HG02870 (cell line): ENCODE data around the gene PTGDR2.
"Not testable (repeated sequence)": the region's sequence is repeated elsewhere in the genome, so short reads cannot be mapped to it uniquely, and the experiment has no call there.

Experiments used
- ATAC-seq: cut with Tn5 transposase; IDR thresholded peaks from one replicate; pipeline ENCODE4 v1.9.1; 2021; ENCODE audit warnings: mild to moderate bottlenecking, moderate library complexity; ENCODE audit not compliant: unreplicated experiment

The PTGDR2 gene

GRCh38 chr11:60842668-60843600, 12.8 kb downstream of the PTGDR2 start:
- no peak for ATAC-seq

- peak; percentile 66 for ATAC-seq
These were observed 13.7 kb downstream of the PTGDR2 start, which contains the start of gene CCDC86 for GRCh38 chr11:60841797-60842667. TSS of gene CCDC86 (plus strand) at chr11:60842113. CDS start at chr11:60842125, 12 bp downstream.

DNA sequence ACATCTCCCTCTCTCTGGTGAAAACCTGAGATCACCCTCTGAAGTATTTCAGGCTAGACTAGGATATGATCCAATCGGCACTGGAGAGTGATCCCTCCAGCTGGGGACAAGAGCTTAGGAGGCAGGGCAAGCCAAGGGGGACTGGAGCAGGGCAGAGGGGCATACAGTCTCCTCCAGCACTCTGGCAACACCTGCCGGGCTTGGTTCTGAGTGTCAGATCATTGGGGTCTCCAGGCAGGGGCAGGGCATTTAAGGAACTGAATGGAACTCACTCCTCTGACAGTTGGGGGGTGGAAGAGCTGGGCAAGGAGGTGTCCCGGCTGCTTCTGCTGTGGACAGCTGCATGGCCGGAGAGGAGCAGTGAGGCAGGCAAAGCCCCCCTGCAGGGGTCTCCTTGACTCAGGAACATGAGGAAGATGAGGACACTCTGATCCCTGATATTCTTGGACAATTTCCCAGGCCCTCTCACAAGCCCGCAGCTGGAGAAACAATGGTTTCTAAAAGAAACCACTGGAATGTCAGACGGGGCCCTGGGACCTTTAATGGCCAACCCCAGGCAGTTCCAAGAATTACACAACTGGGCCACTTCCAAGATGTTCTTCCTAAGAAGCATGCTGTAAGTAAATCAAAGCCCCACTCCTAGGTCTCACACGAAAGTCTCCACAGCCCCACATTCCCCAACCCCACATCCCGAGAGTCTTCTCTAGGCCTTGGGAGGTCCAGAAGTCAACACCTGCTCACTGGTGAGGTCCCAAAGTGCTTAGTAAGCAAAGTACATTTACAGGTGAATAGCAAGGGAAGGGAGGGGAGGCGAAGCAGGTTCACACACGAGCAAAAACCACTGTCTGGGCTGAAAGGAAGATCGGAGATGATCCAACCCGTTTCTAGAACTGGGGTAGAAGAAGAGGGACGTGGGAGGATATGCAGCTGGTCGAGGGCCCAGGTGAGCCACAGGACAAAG, 15.0 kb downstream of the PTGDR2 start:
- no peak for ATAC-seq

DNA sequence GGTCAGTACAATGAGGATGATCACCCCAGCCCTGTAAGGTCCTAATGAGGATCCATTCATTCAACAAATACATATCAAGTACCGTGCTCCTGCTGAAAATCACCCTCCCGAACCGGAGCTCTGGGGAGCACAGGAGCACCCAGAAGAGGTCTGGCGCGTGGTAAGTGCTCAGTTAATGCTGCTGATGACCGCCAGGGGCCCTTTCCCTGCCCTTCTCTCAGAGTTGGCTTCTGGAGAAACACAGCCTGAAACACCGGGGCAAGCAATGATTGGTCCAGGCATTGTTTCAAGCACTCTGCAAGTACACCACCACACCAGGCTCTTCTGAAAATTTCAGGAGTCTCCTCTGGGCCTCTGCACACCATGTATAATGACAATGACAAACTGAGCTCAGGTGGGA, 17.6 kb downstream of the PTGDR2 start:
- no peak for ATAC-seq

DNA sequence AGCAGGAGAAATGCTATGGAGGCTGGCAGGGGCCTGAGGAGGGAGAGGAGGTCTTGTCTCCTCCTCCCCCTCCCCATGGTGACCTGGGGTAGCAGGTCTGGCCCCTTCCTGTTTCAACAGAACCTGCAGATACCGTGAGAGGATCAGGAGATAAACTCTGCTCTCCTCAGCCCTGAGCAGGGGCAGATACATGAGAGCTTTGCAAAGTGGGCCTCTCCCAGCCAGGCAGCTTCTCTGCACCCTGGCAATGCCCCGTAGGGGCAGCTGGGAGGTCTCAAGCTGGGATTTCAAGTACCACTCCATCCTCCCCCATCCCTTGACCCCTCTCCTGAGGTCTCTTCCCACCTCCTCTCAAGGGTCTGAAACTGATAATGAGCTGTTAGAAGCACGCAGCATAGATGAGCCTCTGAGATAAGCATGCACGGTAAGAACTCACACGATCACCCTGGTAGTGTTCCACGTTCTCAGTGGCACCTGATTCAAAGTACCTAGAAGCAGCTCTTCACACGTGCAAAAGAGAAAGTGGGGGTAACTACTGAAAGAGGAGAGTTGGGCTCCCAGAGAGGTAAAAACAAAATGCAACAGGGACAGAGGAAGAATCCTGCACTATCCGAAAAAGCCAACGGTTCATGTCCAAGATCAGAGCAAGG, 18.8 kb downstream of the PTGDR2 start:
- ATAC-seq = no peak

- ATAC-seq = no peak
These were observed 20.3 kb downstream of the PTGDR2 start for GRCh38 chr11:60835534-60835846.

- no peak for ATAC-seq
These were observed 20.8 kb downstream of the PTGDR2 start for GRCh38 chr11:60834742-60835533.

DNA sequence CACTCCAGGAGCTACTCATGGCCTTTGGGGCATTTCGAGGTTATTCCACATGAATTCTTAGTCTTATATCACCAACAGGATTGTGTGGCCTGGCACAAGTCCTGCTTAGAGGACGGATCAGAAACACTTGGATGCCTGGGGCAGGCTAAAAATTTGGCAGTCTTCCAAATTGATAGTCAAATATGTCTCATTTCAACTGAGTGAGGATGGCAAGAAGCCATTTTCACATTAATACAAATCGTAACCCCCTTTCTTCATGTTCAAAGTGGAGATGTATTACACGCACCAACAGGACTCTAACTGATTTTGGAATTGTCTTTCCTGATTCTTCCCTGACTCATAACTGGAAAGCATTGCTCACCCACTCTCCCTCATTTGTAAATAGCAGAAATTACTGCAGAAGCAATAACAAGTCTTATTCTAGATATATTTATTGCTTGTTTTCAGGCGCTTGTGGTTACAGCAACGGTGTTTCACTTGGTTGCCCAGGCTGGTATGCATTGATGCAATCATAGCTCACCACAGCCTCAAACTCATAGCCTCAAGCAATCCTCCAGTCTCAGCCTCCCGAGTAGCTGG, 24.2 kb downstream of the PTGDR2 start:
- no peak for ATAC-seq

DNA sequence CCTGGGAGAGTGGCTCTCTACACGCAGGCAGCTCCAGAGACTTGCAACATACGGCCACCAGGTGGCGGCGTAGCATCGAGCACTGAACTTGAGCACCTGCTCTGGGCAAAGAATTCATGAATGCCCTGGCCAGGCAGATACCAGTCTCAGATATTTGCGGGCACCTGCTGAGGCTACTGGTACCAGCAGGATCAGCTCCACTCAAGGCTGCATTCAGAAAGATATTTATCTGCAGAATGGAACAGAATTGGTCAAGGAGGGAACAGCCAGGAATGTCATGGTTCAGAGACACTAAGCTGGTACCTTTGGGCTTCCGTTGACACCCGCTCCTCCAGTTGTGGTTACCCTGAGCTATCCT, 24.6 kb downstream of the PTGDR2 start:
- ATAC-seq = no peak

DNA sequence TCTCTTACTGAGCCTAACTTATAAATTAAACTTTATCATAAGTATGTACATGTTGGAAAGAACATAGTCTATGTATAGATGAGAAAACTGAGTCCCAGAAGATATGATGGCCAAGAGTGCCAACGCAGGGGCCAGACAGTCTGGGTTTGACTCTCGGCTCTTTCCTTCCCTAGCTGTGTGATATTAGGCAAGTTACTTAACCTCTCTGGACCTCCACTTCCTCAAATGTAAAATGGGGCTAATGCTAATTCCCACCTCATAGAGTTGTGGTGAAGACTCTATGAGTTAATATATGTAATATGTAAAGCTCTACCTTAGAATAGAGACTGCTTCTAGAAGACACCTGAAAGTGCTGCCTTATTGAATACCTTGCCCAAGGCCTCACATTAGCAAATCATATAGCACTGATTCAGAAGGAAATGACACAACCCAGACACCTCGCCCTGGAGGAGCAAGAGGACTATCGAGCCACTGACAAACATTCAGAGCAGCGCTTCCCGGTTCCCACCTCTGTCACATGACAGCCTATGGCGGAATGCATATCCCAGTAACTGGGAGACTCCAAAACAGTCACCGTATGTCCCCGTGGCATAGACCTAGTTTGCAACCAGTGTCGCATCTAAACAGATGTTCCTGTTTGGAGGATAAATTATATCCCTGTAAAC, 25.1 kb downstream of the PTGDR2 start:
- ATAC-seq = no peak

- no peak for ATAC-seq
These were observed 30.0 kb downstream of the PTGDR2 start for GRCh38 chr11:60825790-60826189.

GRCh38 chr11:60825118-60825517, 30.6 kb downstream of the PTGDR2 start:
- no peak for ATAC-seq

DNA sequence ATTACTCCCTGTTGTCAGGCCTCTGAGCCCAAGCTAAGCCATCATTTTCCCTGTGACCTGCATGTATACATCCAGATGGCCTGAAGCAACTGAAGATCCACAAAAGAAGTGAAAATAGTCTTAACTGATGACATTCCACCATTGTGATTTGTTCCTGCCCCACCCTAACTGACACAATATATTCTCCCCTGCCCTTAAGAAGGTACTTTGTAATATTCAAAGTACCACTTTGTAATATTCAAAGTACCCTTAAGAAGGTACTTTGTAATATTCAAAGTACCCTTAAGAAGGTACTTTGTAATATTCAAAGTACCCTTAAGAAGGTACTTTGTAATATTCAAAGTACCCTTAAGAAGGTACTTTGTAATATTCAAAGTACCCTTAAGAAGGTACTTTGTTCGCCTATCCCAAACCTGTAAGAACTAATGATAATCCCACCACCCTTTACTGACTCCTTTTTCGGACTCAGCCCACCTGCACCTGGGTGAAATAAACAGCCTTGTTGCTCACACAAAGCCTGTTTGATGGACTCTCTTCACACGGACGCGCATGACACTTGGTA, 31.9 kb downstream of the PTGDR2 start:
- not testable (repeated sequence) for ATAC-seq

DNA sequence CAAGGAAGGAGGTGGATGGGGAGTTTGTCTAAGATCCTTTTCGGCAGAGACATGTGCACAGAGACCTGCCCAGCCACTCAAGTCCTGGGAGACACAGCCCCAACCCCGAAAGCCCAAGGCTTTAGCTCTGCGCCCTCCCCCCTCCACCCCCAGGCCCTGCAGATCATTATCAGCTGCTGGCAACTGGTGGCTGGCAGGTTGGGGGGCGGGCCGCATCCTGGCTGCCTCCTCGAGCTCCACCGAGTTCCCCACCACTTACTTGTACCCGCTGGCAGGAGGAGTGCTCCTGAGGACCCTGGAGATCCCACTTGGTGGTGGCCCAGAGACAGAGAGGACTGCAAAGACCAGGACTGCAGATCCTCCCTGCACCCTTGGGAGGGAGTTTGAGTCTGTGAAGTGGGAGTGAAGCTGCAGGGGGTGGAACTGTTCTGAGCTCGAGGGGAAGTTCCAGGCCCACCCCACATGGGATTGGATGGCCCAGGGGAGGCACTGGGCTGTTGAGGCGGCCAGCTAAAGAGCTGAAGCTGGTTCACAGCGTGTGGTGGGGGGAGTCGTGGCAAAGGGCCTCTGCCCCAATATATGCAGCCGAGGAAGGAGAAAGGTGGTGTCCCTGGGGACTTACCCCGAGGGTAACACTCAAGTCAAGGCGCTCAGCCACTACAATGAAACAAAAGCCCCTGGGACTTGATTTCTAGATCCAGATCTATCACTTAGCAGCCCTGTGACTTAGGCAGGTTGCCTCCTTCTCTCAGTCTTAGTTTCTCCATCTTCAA, 33.7 kb downstream of the PTGDR2 start:
- ATAC-seq = no peak

DNA sequence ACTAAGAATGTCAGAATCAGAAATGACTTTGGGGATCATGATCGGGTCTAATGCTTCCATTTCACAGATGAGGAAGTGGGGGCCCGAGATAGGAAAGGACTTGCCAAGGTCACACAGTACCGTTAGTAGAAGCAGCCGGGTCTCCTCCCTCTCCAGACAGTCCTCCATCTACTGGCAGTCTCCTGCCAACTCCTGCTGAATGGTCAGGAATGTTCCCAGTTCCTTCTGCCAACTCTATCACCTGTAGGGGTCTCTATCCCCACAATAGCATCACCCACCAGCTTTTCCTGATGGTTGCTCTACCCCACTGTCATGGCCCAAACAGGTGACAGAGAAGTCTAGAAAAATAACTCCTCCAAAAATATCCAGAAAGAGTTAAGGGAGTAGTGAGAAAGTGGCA, 37.7 kb downstream of the PTGDR2 start:
- ATAC-seq = no peak

DNA sequence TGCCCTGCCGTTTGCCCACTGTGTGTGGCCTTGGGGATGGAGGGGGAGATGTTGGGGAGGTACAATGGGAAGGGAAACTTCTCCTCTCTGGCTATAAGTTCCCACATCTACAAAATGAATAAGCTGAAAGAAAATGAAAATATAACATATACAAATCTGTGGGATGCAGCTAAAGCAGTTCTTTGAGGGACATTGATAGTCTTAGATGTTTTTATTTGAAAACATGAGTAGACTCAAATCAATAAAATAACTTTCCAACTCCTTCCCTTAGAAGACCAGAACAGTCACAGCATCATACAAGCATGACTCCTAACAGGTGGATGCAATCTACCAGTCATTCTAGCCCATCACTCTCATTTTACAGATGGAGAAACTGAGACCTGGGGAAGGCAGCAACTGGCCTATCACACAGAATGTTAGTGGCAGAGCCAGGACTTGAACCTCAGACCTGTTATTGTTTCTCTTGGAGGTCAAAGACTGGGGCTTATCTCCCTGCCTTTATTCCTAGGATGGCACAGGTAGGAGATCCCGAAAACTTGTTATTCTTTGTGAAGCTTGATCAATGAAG, 39.1 kb downstream of the PTGDR2 start:
- ATAC-seq = no peak

GRCh38 chr11:60814112-60814511, 41.6 kb downstream of the PTGDR2 start:
- ATAC-seq = no peak
